HepG2 (cell line): ENCODE data around the gene GNAS-AS1. TPM values are rescaled to one million over a fixed set of nuclear protein-coding genes. Genes with fewer than 3 reads are reported as not detected.

Source experiments
- AGO2 ChIP-seq: fragments of 200-400 bp; formaldehyde crosslinking; optimal IDR thresholded peaks from 2 replicates; pipeline ENCODE3; 2017; ENCODE audit warnings: mild to moderate bottlenecking, low read depth, low read length, moderate library complexity
- ATF7-NPFF ChIP-seq: sonication (generic); formaldehyde crosslinking; IDR thresholded peaks from 2 replicates; pipeline ENCODE4 v1.8.1; 2023; ENCODE audit warnings: mild to moderate bottlenecking, low read depth, missing genetic modification reagents, moderate library complexity
- BCL6 ChIP-seq: IDR thresholded peaks from 2 replicates; pipeline ENCODE4 v1.6.1; 2016; ENCODE audit warnings: missing genetic modification reagents, missing compliant biosample characterization
- CTCF ChIP-seq: sonication (generic); formaldehyde crosslinking; IDR thresholded peaks from 2 replicates; pipeline ENCODE4 v1.5.0; 2020; ENCODE audit warnings: mild to moderate bottlenecking, missing genetic modification reagents, moderate library complexity
- GABPA ChIP-seq, 2 experiments: IDR thresholded peaks; 2 replicates each; pipeline ENCODE4 v1.6.1; 2011 to 2016; ENCODE audit warnings: low read depth in 2 of 2, low read length in 1 of 2, missing biosample characterization in 1 of 2, missing genetic modification characterization in 1 of 2
- GPBP1L1 ChIP-seq: sonication (generic); formaldehyde crosslinking; IDR thresholded peaks from 2 replicates; pipeline ENCODE4 v1.5.0; 2020; ENCODE audit warnings: mild to moderate bottlenecking, missing genetic modification reagents
- HIVEP1 ChIP-seq: sonication (generic); formaldehyde crosslinking; IDR thresholded peaks from 2 replicates; pipeline ENCODE4 v1.4.0; 2020; ENCODE audit warnings: mild to moderate bottlenecking, missing genetic modification reagents
- NPAS2 ChIP-seq: sonication (generic); formaldehyde crosslinking; IDR thresholded peaks from 2 replicates; pipeline ENCODE4 v1.8.0; 2022; ENCODE audit warnings: mild to moderate bottlenecking, missing genetic modification reagents, borderline replicate concordance
- NR1H2 ChIP-seq: sonication (generic); formaldehyde crosslinking; IDR thresholded peaks from 2 replicates; pipeline ENCODE4 v1.8.1; 2022; ENCODE audit warnings: low read depth, missing genetic modification reagents, borderline replicate concordance
- SATB2 ChIP-seq: sonication (generic); formaldehyde crosslinking; IDR thresholded peaks from 2 replicates; pipeline ENCODE4 v1.5.0; 2020; ENCODE audit warnings: missing genetic modification reagents
- THAP7 ChIP-seq: sonication (generic); formaldehyde crosslinking; IDR thresholded peaks from 2 replicates; pipeline ENCODE4 v1.8.1; 2023; ENCODE audit warnings: mild to moderate bottlenecking, missing genetic modification reagents
- U2AF2 ChIP-seq: fragments of 200-400 bp; formaldehyde crosslinking; IDR thresholded peaks from 2 replicates; pipeline ENCODE4 v1.6.1; 2017; ENCODE audit warnings: low read depth, mild to moderate bottlenecking, low read length
- ZBTB21 ChIP-seq: sonication (generic); formaldehyde crosslinking; IDR thresholded peaks from 2 replicates; pipeline ENCODE4 v1.4.0; 2020; ENCODE audit warnings: missing genetic modification reagents
- ZBTB46 ChIP-seq: sonication (generic); formaldehyde crosslinking; IDR thresholded peaks from 2 replicates; pipeline ENCODE4 v1.4.0; 2020; ENCODE audit warnings: mild to moderate bottlenecking, missing genetic modification reagents, borderline replicate concordance
- ZNF556 ChIP-seq: sonication (generic); formaldehyde crosslinking; IDR thresholded peaks from 2 replicates; pipeline ENCODE4 v1.4.0; 2020; ENCODE audit warnings: mild to moderate bottlenecking, missing genetic modification reagents, borderline replicate concordance
- ZNF644 ChIP-seq: IDR thresholded peaks from 2 replicates; pipeline ENCODE4 v1.6.1; 2016; ENCODE audit warnings: low read depth
- ZNF850 ChIP-seq: sonication (generic); formaldehyde crosslinking; conservative IDR thresholded peaks from 2 replicates; pipeline ENCODE4 v1.9.0; 2021; ENCODE audit warnings: mild to moderate bottlenecking, missing genetic modification reagents
- polyA plus RNA-seq, 8 experiments: library from polyadenylated mRNA; depleted of rRNA in 3 of 8; stranded (reverse) in 7 of 8; unstranded in 1 of 8; fragments of >200 nt; fragmentation: Illumina TruSeq in 4 of 8; extraction: Trizol in 4 of 8; gene quantifications; 2 replicates each; pipeline versions ENCODE4 v1.2.1 to v1.2.3, GENCODE V29; 2011 to 2016; ENCODE audit warnings: low read depth in 4 of 8, missing spikeins in 1 of 8, mixed read lengths in 1 of 8; ENCODE audit not compliant: insufficient read depth in 1 of 8
- total RNA-seq, 5 experiments: library from RNA; depleted of rRNA; stranded (reverse); fragments of >200 nt; fragmentation: Illumina TruSeq; extraction: Trizol; gene quantifications; 2 replicates each; pipeline ENCODE4 v1.2.3, GENCODE V29; 2016; ENCODE audit warnings: low read depth in 1 of 5
- TF ChIP-seq, protein P1 (sequence below): sonication (generic); formaldehyde crosslinking; IDR thresholded peaks from 2 replicates; pipeline ENCODE4 v1.8.1; 2023; ENCODE audit warnings: mild to moderate bottlenecking, inconsistent platforms, moderate library complexity, missing genetic modification reagents, borderline replicate concordance
- TF ChIP-seq, protein P2 (sequence below): sonication (generic); formaldehyde crosslinking; conservative IDR thresholded peaks from 2 replicates; pipeline ENCODE4 v1.4.0; 2020; ENCODE audit warnings: missing genetic modification reagents

GNAS-AS1 gene
- total and polyA plus RNA-seq, 2 of the 13 experiments (the other 11 are each of a cell fraction or from before 2014, with no cell fraction given) = not detected

- TF ChIP-seq GABPA (IDR thresholded peaks at IDR 0.05; ENCODE audit: low read depth, low read length) = no peak
- TF ChIP-seq GABPA (CRISPR knock-in tag; IDR thresholded peaks at IDR 0.05; ENCODE audit: low read depth) = peak; percentile 58
- no peak for TF ChIP-seq ZNF850 (CRISPR knock-in tag)
- TF ChIP-seq, protein P1, sequence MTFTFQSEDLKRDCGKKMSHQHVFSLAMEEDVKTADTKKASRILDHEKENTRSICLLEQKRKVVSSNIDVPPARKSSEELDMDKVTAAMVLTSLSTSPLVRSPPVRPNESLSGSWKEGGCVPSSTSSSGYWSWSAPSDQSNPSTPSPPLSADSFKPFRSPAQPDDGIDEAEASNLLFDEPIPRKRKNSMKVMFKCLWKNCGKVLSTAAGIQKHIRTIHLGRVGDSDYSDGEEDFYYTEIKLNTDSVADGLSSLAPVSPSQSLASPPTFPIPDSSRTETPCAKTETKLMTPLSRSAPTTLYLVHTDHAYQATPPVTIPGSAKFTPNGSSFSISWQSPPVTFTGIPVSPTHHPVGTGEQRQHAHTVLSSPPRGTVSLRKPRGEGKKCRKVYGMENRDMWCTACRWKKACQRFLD = no peak; the same call in 1 of the 2 replicates
- TF ChIP-seq, protein P2, sequence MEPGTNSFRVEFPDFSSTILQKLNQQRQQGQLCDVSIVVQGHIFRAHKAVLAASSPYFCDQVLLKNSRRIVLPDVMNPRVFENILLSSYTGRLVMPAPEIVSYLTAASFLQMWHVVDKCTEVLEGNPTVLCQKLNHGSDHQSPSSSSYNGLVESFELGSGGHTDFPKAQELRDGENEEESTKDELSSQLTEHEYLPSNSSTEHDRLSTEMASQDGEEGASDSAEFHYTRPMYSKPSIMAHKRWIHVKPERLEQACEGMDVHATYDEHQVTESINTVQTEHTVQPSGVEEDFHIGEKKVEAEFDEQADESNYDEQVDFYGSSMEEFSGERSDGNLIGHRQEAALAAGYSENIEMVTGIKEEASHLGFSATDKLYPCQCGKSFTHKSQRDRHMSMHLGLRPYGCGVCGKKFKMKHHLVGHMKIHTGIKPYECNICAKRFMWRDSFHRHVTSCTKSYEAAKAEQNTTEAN (CRISPR knock-in tag) = peak; percentile 62
- TF ChIP-seq NR1H2 = no peak
- TF ChIP-seq CTCF (CRISPR knock-in tag) = 0 out of 2 replicates have a peak, but pooled peaks have one; percentile 6
- TF ChIP-seq THAP7 = no peak
- peak; percentile 90 for TF ChIP-seq AGO2
- TF ChIP-seq ATF7-NPFF (CRISPR knock-in tag) = no peak; the same call in 1 of the 2 replicates
- TF ChIP-seq GPBP1L1 (CRISPR knock-in tag) = no peak
- no peak for TF ChIP-seq U2AF2
- no peak for TF ChIP-seq NPAS2 (CRISPR knock-in tag)
- TF ChIP-seq SATB2 (CRISPR knock-in tag) = no peak; the same call in 1 of the 2 replicates
- no peak for TF ChIP-seq ZBTB21
- TF ChIP-seq ZBTB46 = no peak
- TF ChIP-seq ZNF556 (CRISPR knock-in tag) = 0 out of 2 replicates have a peak, but pooled peaks have one; percentile 21
- no peak for TF ChIP-seq HIVEP1 (CRISPR knock-in tag)
- no peak for TF ChIP-seq ZNF644 (CRISPR knock-in tag)
- no peak for TF ChIP-seq BCL6
Measured at GRCh38 chr20:58890518-58891085, 39.9 kb upstream of the GNAS-AS1 start (continued).
